Activated B cell treated with CpG ODN at 0.5 μM for 24 hours (primary cell): ENCODE data around the gene TRIP6. TPM values are rescaled to one million over a fixed set of nuclear protein-coding genes. Genes with fewer than 3 reads are reported as not detected.

ENCODE experiments used
- ATAC-seq: fragments of 200-7000 bp; cut with Tn5 transposase; one replicate; pipeline ENCODE4 v1.10.0; 2021; ENCODE audit warnings: low read depth, mild to moderate bottlenecking, moderate library complexity
- CTCF ChIA-PET: fragments of 350-600 bp; sonication (Branson Sonifier 250); formaldehyde crosslinking; loops from one replicate; lab custom pipeline; 2021; ENCODE audit warnings: antibody characterized with exemption; lab: Charles Lee
- POLR2A ChIA-PET: fragments of 350-600 bp; sonication (Branson Sonifier 250); formaldehyde crosslinking; loops from one replicate; lab custom pipeline; 2021; ENCODE audit warnings: antibody characterized with exemption; lab: Charles Lee
- DNase-seq: peaks from one replicate; pipeline ENCODE4 v3.0.0; 2022
- H3K27ac Mint-ChIP-seq: one replicate; pipeline ENCODE4 v1.8.0; 2020; ENCODE audit warnings: mixed read lengths
- H3K27me3 Mint-ChIP-seq: one replicate; pipeline ENCODE4 v1.8.0; 2021; ENCODE audit warnings: mixed read lengths
- H3K36me3 Mint-ChIP-seq: one replicate; pipeline ENCODE4 v1.8.0; 2021; ENCODE audit warnings: low read depth, mixed read lengths
- H3K4me1 Mint-ChIP-seq: one replicate; pipeline ENCODE4 v1.8.0; 2021; ENCODE audit warnings: mixed read lengths
- H3K4me3 Mint-ChIP-seq: one replicate; pipeline ENCODE4 v1.8.0; 2020; ENCODE audit warnings: mild to moderate bottlenecking, mixed read lengths
- H3K9me3 Mint-ChIP-seq: one replicate; pipeline ENCODE4 v1.8.0; 2020; ENCODE audit warnings: mixed read lengths
- CTCF ChIP-seq: fragments of 200-600 bp; IDR thresholded peaks from one replicate; pipeline ENCODE4 v1.8.0; 2022; ENCODE audit warnings: antibody characterized with exemption, mild to moderate bottlenecking
- intact Hi-C: fragments of 100-400 bp; cut with micrococcal nuclease; formaldehyde crosslinking; loops from one replicate; pipeline ENCODE4 v1.15.1; 2024
- total RNA-seq: library from RNA; stranded (reverse); gene quantifications from 2 replicates; pipeline ENCODE4 v1.2.3, GENCODE V29; 2022

Gene TRIP6
- total RNA-seq: 12.6 and 16.9 TPM in 2 replicates

GRCh38 chr7:100867040-100867775 is at the start of gene TRIP6:
Gene TRIP6 (plus strand): TSS chr7:100867387. CDS start chr7:100867498, 111 bp downstream.
- no peak for TF ChIP-seq CTCF
- H3K27me3 Mint-ChIP-seq: no peaks in the 10 kb centered on the region
- H3K27ac Mint-ChIP-seq: peak within 1 kb of the TSS; percentile 85
- ATAC-seq (peak; percentile 59), DNase-seq (no peak)
- H3K9me3 Mint-ChIP-seq: no peaks in the 10 kb centered on the region
- peaks cover 22% of the 10 kb centered on the region for H3K4me1 Mint-ChIP-seq
- peaks cover 30% of the 10 kb centered on the region for H3K36me3 Mint-ChIP-seq
- intact Hi-C loops: loop anchor here (1.0 kb wide), 1 partner anchor 14 kb away; no protein-coding TSS in a partner anchor
- POLR2A ChIA-PET: interaction anchor here (0.5 to 1.5 kb wide), 6 partner anchors 8 to 438 kb away, joined by 3 to 15 read pairs (median 6); partner anchors contain the start of genes FBXO24, LRCH4, SLC12A9 and SRRT
- H3K4me3 Mint-ChIP-seq: peak within 1 kb of the TSS; percentile 85
- CTCF ChIA-PET: no interaction called here

- CTCF ChIA-PET: interaction anchor here (1.2 kb wide), 1 partner anchor 258 kb away, joined by 3 read pairs; no protein-coding TSS in a partner anchor
- no peak overlapping the region for H3K27ac Mint-ChIP-seq
- H3K36me3 Mint-ChIP-seq: no peaks in the 10 kb centered on the region
- H3K27me3 Mint-ChIP-seq: no peaks in the 10 kb centered on the region
- ATAC-seq: no peak
- POLR2A ChIA-PET: no interaction called here
- no peaks in the 10 kb centered on the region for H3K9me3 Mint-ChIP-seq
- no peak overlapping the region for H3K4me3 Mint-ChIP-seq
- no peak for DNase-seq
- TF ChIP-seq CTCF: no peak
- H3K4me1 Mint-ChIP-seq: no peaks in the 10 kb centered on the region
- intact Hi-C loops: no loop called here
Measured at GRCh38 chr7:100818366-100818765, 48.8 kb upstream of the TRIP6 start.

GRCh38 chr7:100818825-100819224 is 48.4 kb upstream of the TRIP6 start:
- Mint-ChIP-seq H3K4me1 (no peaks in the 10 kb centered on the region), H3K9me3 (no peaks in the 10 kb centered on the region), H3K27me3 (peaks cover 2% of the 10 kb centered on the region), H3K4me3 (no peak overlapping the region), H3K36me3 (no peaks in the 10 kb centered on the region), H3K27ac (no peak overlapping the region)
- intact Hi-C loops: no loop called here
- DNase-seq (no peak), ATAC-seq (no peak)
- no peak for TF ChIP-seq CTCF
- ChIA-PET CTCF (interaction anchor here (1.2 kb wide), 1 partner anchor 259 kb away, joined by 3 read pairs; no protein-coding TSS in a partner anchor), POLR2A (no interaction called here)

GRCh38 chr7:100819586-100819985 is 47.6 kb upstream of the TRIP6 start:
- H3K4me1 Mint-ChIP-seq: no peaks in the 10 kb centered on the region
- no peak for TF ChIP-seq CTCF
- no peaks in the 10 kb centered on the region for H3K9me3 Mint-ChIP-seq
- no peak overlapping the region for H3K27ac Mint-ChIP-seq
- ChIA-PET POLR2A (no interaction called here), CTCF (no interaction called here)
- intact Hi-C loops: no loop called here
- ATAC-seq: no peak
- no peak overlapping the region for H3K4me3 Mint-ChIP-seq
- no peak for DNase-seq
- H3K27me3 Mint-ChIP-seq: peaks cover 8% of the 10 kb centered on the region
- H3K36me3 Mint-ChIP-seq: no peaks in the 10 kb centered on the region

- no peak overlapping the region for H3K4me3 Mint-ChIP-seq
- POLR2A ChIA-PET: no interaction called here
- H3K4me1 Mint-ChIP-seq: peaks cover 9% of the 10 kb centered on the region
- intact Hi-C loops: no loop called here
- no peaks in the 10 kb centered on the region for H3K9me3 Mint-ChIP-seq
- H3K27me3 Mint-ChIP-seq: peaks cover 23% of the 10 kb centered on the region
- DNase-seq (no peak), ATAC-seq (no peak)
- TF ChIP-seq CTCF: no peak
- CTCF ChIA-PET: no interaction called here
- no peaks in the 10 kb centered on the region for H3K36me3 Mint-ChIP-seq
- no peak overlapping the region for H3K27ac Mint-ChIP-seq
Measured at GRCh38 chr7:100822236-100823139, 44.7 kb upstream of the TRIP6 start.
